ENCODE data around the gene FANCC.

GRCh38 chr9:95285307-95285706 is 32.2 kb downstream of the FANCC start:
- TF ChIP-seq SUZ12 (IDR thresholded peaks at IDR 0.05) (no peak), SP1 (IDR thresholded peaks at IDR 0.05) (no peak), CTBP1 (IDR thresholded peaks at IDR 0.05; ENCODE audit: borderline replicate concordance) (no peak), FOXK2 (IDR thresholded peaks at IDR 0.05) (no peak), BHLHE40 (IDR thresholded peaks at IDR 0.05; ENCODE audit: borderline replicate concordance) (no peak)

Measured in HEK293T (cell line).